ENCODE data around the gene NDUFAB1.

NDUFAB1 gene

DNA sequence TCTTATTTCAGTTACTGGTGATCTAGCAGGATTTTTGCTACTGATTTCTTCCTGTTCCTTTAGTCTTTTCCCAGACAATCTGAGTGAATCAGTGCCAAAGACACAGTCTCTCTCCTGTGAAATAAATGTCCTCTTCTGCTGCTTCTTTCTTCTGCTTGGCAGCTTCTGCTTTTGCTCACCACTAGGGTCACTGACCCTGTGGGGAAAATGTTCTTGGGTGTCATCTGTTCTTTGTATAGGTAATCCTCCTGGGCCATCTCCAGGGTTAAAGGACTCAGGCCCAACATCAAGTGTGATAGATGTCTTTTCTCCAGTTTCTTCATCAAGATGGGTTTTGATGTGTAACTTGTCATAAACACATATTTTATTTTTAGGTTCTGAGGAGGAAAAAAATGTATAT is 39.8 kb upstream of the NDUFAB1 start (continued):
- TF ChIP-seq, protein P1, sequence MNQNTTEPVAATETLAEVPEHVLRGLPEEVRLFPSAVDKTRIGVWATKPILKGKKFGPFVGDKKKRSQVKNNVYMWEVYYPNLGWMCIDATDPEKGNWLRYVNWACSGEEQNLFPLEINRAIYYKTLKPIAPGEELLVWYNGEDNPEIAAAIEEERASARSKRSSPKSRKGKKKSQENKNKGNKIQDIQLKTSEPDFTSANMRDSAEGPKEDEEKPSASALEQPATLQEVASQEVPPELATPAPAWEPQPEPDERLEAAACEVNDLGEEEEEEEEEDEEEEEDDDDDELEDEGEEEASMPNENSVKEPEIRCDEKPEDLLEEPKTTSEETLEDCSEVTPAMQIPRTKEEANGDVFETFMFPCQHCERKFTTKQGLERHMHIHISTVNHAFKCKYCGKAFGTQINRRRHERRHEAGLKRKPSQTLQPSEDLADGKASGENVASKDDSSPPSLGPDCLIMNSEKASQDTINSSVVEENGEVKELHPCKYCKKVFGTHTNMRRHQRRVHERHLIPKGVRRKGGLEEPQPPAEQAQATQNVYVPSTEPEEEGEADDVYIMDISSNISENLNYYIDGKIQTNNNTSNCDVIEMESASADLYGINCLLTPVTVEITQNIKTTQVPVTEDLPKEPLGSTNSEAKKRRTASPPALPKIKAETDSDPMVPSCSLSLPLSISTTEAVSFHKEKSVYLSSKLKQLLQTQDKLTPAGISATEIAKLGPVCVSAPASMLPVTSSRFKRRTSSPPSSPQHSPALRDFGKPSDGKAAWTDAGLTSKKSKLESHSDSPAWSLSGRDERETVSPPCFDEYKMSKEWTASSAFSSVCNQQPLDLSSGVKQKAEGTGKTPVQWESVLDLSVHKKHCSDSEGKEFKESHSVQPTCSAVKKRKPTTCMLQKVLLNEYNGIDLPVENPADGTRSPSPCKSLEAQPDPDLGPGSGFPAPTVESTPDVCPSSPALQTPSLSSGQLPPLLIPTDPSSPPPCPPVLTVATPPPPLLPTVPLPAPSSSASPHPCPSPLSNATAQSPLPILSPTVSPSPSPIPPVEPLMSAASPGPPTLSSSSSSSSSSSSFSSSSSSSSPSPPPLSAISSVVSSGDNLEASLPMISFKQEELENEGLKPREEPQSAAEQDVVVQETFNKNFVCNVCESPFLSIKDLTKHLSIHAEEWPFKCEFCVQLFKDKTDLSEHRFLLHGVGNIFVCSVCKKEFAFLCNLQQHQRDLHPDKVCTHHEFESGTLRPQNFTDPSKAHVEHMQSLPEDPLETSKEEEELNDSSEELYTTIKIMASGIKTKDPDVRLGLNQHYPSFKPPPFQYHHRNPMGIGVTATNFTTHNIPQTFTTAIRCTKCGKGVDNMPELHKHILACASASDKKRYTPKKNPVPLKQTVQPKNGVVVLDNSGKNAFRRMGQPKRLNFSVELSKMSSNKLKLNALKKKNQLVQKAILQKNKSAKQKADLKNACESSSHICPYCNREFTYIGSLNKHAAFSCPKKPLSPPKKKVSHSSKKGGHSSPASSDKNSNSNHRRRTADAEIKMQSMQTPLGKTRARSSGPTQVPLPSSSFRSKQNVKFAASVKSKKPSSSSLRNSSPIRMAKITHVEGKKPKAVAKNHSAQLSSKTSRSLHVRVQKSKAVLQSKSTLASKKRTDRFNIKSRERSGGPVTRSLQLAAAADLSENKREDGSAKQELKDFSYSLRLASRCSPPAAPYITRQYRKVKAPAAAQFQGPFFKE (tag by site-specific recombination; IDR thresholded peaks at IDR 0.05; ENCODE audit: borderline replicate concordance): no peak
- TF ChIP-seq ZNF777 (tag by site-specific recombination; IDR thresholded peaks at IDR 0.05; ENCODE audit: borderline replicate concordance): no peak

GRCh38 chr16:23634461-23635036 is 38.4 kb upstream of the NDUFAB1 start:
- Histone ChIP-seq H3K4me3 (ENCODE audit: low read depth, low read length) (no peak overlapping the region), H3K9me3 (ENCODE audit: control insufficient read depth, insufficient read depth, low read depth, low read length) (no peaks in the 10 kb centered on the region), H3K27ac (ENCODE audit: extremely low read depth, low read depth, low read length) (no peak overlapping the region), H3K36me3 (ENCODE audit: control insufficient read depth in 2 of 2, insufficient read depth in 1 of 2, low read length in 2 of 2) (peaks cover 41 to 76% of the 10 kb centered on the region in 2 experiments), H3K4me1 (ENCODE audit: control insufficient read depth, insufficient read depth, low read length) (no peaks in the 10 kb centered on the region)
- CTCF ChIA-PET: interaction anchor here (0.6 kb wide), 1 partner anchor 27 kb away, joined by 3 read pairs; no protein-coding TSS in a partner anchor
- POLR2A ChIA-PET: no interaction called here
- TF ChIP-seq ZNF623 (tag by site-specific recombination; IDR thresholded peaks at IDR 0.05) (peak; percentile 28; the same call in 1 of the 2 replicates), ZNF555 (tag by site-specific recombination; conservative IDR thresholded peaks at IDR 0.05) (peak; percentile 38), ZNF426 (tag by site-specific recombination; IDR thresholded peaks at IDR 0.05) (peak; percentile 47), ZXDB (tag by site-specific recombination; IDR thresholded peaks at IDR 0.05) (peak; percentile 19; the same call in 1 of the 2 replicates), ZNF433 (tag by site-specific recombination; IDR thresholded peaks at IDR 0.05; ENCODE audit: low read depth) (no peak), ZFP3 (tag by site-specific recombination; IDR thresholded peaks at IDR 0.05; ENCODE audit: low read depth) (no peak), ZNF394 (tag by site-specific recombination; IDR thresholded peaks at IDR 0.05; ENCODE audit: borderline replicate concordance) (peak; percentile 72; the same call in 1 of the 2 replicates)
- TF ChIP-seq, protein P2, sequence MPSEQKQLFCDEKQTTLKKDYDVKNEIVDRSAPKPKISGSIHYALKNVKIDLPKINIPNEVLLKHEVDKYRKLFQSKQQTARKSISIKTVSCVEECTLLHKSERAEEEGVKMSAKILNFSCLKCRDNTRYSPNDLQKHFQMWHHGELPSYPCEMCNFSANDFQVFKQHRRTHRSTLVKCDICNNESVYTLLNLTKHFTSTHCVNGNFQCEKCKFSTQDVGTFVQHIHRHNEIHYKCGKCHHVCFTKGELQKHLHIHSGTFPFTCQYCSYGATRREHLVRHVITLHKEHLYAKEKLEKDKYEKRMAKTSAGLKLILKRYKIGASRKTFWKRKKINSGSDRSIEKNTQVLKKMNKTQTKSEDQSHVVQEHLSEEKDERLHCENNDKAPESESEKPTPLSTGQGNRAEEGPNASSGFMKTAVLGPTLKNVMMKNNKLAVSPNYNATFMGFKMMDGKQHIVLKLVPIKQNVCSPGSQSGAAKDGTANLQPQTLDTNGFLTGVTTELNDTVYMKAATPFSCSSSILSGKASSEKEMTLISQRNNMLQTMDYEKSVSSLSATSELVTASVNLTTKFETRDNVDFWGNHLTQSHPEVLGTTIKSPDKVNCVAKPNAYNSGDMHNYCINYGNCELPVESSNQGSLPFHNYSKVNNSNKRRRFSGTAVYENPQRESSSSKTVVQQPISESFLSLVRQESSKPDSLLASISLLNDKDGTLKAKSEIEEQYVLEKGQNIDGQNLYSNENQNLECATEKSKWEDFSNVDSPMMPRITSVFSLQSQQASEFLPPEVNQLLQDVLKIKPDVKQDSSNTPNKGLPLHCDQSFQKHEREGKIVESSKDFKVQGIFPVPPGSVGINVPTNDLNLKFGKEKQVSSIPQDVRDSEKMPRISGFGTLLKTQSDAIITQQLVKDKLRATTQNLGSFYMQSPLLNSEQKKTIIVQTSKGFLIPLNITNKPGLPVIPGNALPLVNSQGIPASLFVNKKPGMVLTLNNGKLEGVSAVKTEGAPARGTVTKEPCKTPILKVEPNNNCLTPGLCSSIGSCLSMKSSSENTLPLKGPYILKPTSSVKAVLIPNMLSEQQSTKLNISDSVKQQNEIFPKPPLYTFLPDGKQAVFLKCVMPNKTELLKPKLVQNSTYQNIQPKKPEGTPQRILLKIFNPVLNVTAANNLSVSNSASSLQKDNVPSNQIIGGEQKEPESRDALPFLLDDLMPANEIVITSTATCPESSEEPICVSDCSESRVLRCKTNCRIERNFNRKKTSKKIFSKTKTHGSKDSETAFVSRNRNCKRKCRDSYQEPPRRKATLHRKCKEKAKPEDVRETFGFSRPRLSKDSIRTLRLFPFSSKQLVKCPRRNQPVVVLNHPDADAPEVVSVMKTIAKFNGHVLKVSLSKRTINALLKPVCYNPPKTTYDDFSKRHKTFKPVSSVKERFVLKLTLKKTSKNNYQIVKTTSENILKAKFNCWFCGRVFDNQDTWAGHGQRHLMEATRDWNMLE (tag by site-specific recombination; conservative IDR thresholded peaks at IDR 0.05; ENCODE audit: low read depth): peak; percentile 58; the same call in 1 of the 2 replicates
- TF ChIP-seq, protein P3, sequence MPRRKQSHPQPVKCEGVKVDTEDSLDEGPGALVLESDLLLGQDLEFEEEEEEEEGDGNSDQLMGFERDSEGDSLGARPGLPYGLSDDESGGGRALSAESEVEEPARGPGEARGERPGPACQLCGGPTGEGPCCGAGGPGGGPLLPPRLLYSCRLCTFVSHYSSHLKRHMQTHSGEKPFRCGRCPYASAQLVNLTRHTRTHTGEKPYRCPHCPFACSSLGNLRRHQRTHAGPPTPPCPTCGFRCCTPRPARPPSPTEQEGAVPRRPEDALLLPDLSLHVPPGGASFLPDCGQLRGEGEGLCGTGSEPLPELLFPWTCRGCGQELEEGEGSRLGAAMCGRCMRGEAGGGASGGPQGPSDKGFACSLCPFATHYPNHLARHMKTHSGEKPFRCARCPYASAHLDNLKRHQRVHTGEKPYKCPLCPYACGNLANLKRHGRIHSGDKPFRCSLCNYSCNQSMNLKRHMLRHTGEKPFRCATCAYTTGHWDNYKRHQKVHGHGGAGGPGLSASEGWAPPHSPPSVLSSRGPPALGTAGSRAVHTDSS (tag by site-specific recombination; IDR thresholded peaks at IDR 0.05): peak; percentile 65

Measured in HEK293 (cell line).